Tibial nerve (tissue), 4 donors: ENCODE measurements around the gene ITPK1. TPM values are rescaled to one million over a fixed set of nuclear protein-coding genes. Genes with fewer than 3 reads are reported as not detected.

Experiments
- DNase-seq, 2 donors: peaks; one replicate each; pipeline ENCODE4 v3.0.0-alpha.2; 2019; ENCODE audit warnings: low spot score in 2 of 2
- H3K27ac ChIP-seq, 4 donors: fragments of 200-600 bp; sonication (generic) in 3 of 4; one replicate each; pipeline ENCODE4 v1.5.1; 2017 to 2019; ENCODE audit warnings: mild to moderate bottlenecking in 1 of 4
- H3K27me3 ChIP-seq, 2 donors: fragments of 200-600 bp; sonication (generic) in 1 of 2; one replicate each; pipeline versions ENCODE4 v1.5.1 to v1.6.0; 2017 to 2019
- H3K36me3 ChIP-seq, 3 donors: fragments of 200-600 bp; sonication (generic); one replicate each; pipeline ENCODE4 v1.5.1; 2018 to 2019
- H3K4me1 ChIP-seq, 4 donors: fragments of 200-600 bp; sonication (generic) in 3 of 4; one replicate each; pipeline ENCODE4 v1.5.1; 2017 to 2019
- H3K4me3 ChIP-seq, 4 donors: fragments of 200-600 bp; sonication (generic) in 3 of 4; one replicate each; pipeline ENCODE4 v1.5.1; 2017 to 2019; ENCODE audit warnings: mild to moderate bottlenecking in 1 of 4, moderate library complexity in 1 of 4
- H3K9me3 ChIP-seq, 4 donors: fragments of 200-600 bp; sonication (generic) in 3 of 4; one replicate each; pipeline ENCODE4 v1.5.1; 2017 to 2019
- EP300 ChIP-seq, 2 donors: sonication (generic); formaldehyde crosslinking; IDR thresholded peaks; one replicate each; pipeline ENCODE4 v1.6.1; 2017; ENCODE audit warnings: antibody characterized with exemption in 2 of 2, mild to moderate bottlenecking in 1 of 2
- POLR2A ChIP-seq, 2 donors: fragments of 450-650 bp; IDR thresholded peaks; one replicate each; pipeline ENCODE4 v1.6.1; 2017; ENCODE audit warnings: antibody characterized with exemption in 2 of 2, mild to moderate bottlenecking in 2 of 2, moderate library complexity in 2 of 2
- WGBS, 2 donors: methylation state at CpG; one replicate each; pipeline ENCODE4 v1.1.5; 2018; 5-methylcytosine and 5-hydroxymethylcytosine counted together
- total RNA-seq, 4 donors: library from RNA; depleted of rRNA; stranded (reverse); fragments of >200 nt; gene quantifications; one replicate each; pipeline ENCODE4 v1.1.0, GENCODE V29; 2016
- TF ChIP-seq, protein P1 (sequence below), 5 experiments: fragments of 200-600 bp in 3 of 5; fragments of 450-650 bp in 2 of 5; sonication (generic) in 3 of 5; IDR thresholded peaks; one replicate each; pipeline ENCODE4 v1.5.1; 2016 to 2019; ENCODE audit warnings: antibody characterized with exemption in 5 of 5, mild to moderate bottlenecking in 3 of 5, moderate library complexity in 2 of 5

ITPK1 gene
- total RNA-seq, 4 donors from 2014 or later, result 67.4 to 121 (median 92.5) TPM

DNA sequence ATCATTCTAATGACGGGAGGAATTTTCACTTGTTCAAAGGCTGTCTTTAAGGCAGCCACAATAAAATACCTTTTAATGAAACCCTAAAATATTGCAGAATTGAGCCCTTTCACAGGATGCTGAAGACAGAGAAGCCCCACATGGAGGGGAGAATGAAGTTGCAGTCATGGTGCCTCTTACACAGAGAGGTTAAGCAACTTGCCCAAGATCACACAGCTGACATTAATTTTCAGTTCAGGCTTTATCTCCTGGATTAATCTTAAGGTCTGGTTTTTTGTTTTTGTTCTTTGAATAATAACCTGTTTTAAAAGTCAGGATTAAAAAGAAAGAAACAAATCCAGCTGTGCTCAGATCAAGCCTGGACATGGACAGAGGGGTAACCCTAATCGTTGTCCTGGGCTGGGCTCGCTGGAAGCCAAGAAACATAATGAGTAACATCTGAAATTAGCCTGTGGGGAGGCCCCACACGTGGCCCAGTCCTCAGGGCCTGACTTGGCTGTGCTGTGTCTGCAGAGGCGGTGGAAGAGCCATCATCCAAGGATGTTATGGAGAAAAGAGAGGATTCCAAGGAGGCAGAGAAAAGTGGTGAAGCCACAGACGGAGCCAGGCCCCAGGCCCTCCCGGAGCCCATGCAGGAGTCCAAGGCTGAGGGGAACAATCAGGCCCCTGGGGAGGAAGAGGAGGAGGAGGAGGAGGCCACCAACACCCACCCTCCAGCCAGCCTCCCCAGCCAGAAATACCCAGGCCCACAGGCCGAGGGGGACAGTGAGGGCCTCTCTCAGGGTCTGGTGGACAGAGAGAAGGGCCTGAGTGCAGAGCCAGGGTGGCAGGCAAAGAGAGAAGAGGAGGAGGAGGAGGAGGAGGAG, 184.8 kb downstream of the ITPK1 start:
- DNase-seq, result no peak
- H3K36me3 ChIP-seq, result peaks cover 0 to 15% (median 4%) of the 10 kb centered on the region in 3 donors
- 55 to 58% methylated on average over 8 of the region's 8 CpGs for WGBS, 2 donors
- H3K27me3 ChIP-seq, result no peaks in the 10 kb centered on the region
- H3K4me1 ChIP-seq, result peaks cover 0 to 6% (median 0%) of the 10 kb centered on the region in 4 donors
- H3K9me3 ChIP-seq, result no peaks in the 10 kb centered on the region
- no peak overlapping the region for H3K4me3 ChIP-seq
- peak overlapping the region in 1 of 4 donors; percentile 17 for H3K27ac ChIP-seq
- no peak for TF ChIP-seq POLR2A (IDR thresholded peaks at IDR 0.05)
- no peak for TF ChIP-seq EP300 (IDR thresholded peaks at IDR 0.05)
- TF ChIP-seq, protein P1, sequence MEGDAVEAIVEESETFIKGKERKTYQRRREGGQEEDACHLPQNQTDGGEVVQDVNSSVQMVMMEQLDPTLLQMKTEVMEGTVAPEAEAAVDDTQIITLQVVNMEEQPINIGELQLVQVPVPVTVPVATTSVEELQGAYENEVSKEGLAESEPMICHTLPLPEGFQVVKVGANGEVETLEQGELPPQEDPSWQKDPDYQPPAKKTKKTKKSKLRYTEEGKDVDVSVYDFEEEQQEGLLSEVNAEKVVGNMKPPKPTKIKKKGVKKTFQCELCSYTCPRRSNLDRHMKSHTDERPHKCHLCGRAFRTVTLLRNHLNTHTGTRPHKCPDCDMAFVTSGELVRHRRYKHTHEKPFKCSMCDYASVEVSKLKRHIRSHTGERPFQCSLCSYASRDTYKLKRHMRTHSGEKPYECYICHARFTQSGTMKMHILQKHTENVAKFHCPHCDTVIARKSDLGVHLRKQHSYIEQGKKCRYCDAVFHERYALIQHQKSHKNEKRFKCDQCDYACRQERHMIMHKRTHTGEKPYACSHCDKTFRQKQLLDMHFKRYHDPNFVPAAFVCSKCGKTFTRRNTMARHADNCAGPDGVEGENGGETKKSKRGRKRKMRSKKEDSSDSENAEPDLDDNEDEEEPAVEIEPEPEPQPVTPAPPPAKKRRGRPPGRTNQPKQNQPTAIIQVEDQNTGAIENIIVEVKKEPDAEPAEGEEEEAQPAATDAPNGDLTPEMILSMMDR (IDR thresholded peaks at IDR 0.05), result no peak

GRCh38 chr14:92929689-92930608, 185.8 kb downstream of the ITPK1 start:
- H3K4me1 ChIP-seq, result peaks cover 0 to 6% (median 0%) of the 10 kb centered on the region in 4 donors
- peaks cover 0 to 7% (median 0%) of the 10 kb centered on the region in 3 donors for H3K36me3 ChIP-seq
- TF ChIP-seq EP300 (IDR thresholded peaks at IDR 0.05) (no peak), POLR2A (IDR thresholded peaks at IDR 0.05) (no peak)
- TF ChIP-seq, protein P1 (IDR thresholded peaks at IDR 0.05), result no peak
- no peak overlapping the region for H3K4me3 ChIP-seq
- no peaks in the 10 kb centered on the region for H3K27me3 ChIP-seq
- DNase-seq, result no peak
- H3K27ac ChIP-seq, result no peak overlapping the region
- H3K9me3 ChIP-seq, result no peaks in the 10 kb centered on the region
- 76 to 79% methylated on average over 18 to 20 of the region's 20 CpGs for WGBS, 2 donors

DNA sequence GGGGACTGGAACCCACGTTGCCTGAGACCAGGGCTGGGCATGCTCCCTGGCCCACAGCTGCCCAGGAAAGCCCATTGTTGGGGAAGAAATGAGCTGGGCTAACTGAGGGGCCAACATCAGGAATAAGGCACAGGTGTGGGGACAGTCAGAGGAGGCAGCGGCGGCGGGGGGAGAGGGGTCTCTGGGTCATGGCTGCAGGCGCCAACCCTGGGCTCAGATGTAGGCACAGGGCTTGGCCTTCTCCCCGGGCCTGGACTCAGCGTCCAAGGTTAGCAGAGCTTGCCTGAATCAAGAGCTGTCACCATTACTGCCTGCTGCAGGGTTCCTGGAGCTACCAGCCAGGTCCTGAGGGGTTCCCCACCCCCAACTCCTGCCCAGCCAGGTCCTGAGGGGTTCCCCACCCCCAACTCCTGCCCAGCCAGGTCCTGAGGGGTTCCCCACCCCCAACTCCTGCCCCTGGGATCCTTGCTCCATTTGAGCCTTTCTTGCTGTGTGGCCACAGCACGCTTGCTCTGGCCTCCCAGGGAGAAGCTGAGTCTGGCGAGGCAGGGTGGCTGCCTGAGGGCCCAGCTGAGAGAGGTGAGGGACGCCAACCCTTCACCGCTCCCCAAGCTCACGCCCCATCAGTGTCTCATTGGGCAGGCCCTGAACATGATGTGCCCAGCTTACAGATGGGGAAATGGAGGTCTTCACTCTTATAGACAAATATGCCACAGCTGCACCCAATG, 186.6 kb downstream of the ITPK1 start:
- H3K4me1 ChIP-seq, result peaks cover 0 to 6% (median 0%) of the 10 kb centered on the region in 4 donors
- no peak overlapping the region for H3K4me3 ChIP-seq
- TF ChIP-seq, protein P1 (IDR thresholded peaks at IDR 0.05), result no peak
- no peak for TF ChIP-seq EP300 (IDR thresholded peaks at IDR 0.05)
- no peak for TF ChIP-seq POLR2A (IDR thresholded peaks at IDR 0.05)
- DNase-seq, result no peak
- 79 to 83% methylated on average over 10 to 12 of the region's 12 CpGs for WGBS, 2 donors
- no peaks in the 10 kb centered on the region for H3K9me3 ChIP-seq
- H3K27ac ChIP-seq, result peak overlapping the region in 1 of 4 donors; percentile 41
- peaks cover 0 to 3% of the 10 kb centered on the region in 2 donors for H3K27me3 ChIP-seq
- no peaks in the 10 kb centered on the region for H3K36me3 ChIP-seq

DNA sequence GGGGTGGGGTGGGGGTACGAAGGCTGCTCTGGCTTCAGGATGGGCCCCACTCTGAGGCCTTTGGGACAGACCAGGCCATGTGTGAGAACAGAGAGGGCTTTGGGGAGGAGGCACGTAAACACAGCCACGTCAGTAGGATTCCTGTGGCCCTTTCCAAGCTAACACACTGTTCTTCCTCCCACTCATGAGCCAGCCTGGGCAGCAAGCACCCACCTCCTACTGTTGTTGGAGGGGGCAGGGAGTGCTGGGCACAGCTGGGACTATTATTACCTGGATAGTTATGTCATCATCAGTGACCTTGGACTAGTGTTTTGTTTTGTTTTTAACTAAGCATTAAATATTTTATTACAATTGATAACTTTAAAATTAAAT, 187.5 kb downstream of the ITPK1 start:
- no peak overlapping the region for H3K4me3 ChIP-seq
- peaks cover 0 to 11% of the 10 kb centered on the region in 2 donors for H3K27me3 ChIP-seq
- H3K27ac ChIP-seq, result peak overlapping the region in 1 of 4 donors; percentile 3
- H3K9me3 ChIP-seq, result no peaks in the 10 kb centered on the region
- H3K36me3 ChIP-seq, result no peaks in the 10 kb centered on the region
- WGBS, 2 donors, result 29 to 44% methylated on average over 2 to 3 of the region's 3 CpGs
- no peak for TF ChIP-seq POLR2A (IDR thresholded peaks at IDR 0.05)
- peak in 1 of 2 donors; percentile 29 for TF ChIP-seq EP300 (IDR thresholded peaks at IDR 0.05)
- no peak for DNase-seq
- H3K4me1 ChIP-seq, result peaks cover 0 to 10% (median 0%) of the 10 kb centered on the region in 4 donors
